GM18873 (cell line): Measurements from ENCODE around the gene GSTK1.

ENCODE experiments used
- ATAC-seq: cut with Tn5 transposase; IDR thresholded peaks from one replicate; pipeline ENCODE4 v1.9.1; 2021; ENCODE audit warnings: mild to moderate bottlenecking, moderate library complexity, moderate number of reproducible peaks; ENCODE audit not compliant: unreplicated experiment, low FRiP score

Gene GSTK1

DNA sequence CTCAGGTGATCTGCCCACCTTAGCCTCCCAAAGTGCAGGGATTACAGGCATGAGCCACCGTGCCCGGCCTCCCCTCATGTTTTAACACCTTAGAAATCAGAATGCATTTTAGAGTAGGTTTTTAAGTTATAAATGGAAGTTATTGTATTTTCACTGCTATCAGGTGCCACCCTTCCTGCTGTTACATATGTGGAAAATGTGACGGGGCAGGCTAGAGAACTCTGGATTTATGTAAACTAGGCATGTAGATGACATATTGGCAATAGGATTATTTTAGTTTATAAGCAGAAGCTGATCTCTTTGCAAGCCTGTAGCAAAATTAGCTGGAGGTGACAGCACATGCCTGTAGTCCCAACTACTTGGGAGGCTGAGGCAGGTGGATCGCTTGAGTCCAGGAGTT is 27.1 kb downstream of the GSTK1 start:
- no peak for ATAC-seq

DNA sequence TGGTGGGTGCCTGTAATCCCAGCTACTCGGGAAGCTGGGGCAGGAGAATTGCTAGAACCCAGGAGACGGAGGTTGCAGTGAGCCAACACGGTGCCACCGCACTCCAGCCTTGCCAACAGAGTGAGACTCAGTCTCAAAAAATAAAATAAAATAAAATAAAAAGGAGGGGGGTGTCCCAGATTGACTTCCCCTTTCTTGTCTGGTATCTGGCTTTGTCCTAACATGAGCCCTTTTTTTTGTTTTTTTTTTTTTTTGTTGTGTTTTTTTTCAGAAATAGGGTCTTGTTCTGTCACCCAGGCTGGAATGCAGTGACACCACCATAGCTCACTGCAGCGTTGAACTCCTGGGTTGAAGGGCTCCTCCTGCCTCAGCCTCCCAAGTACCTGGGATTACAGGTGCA is 29.6 kb downstream of the GSTK1 start:
- ATAC-seq, result no peak

DNA sequence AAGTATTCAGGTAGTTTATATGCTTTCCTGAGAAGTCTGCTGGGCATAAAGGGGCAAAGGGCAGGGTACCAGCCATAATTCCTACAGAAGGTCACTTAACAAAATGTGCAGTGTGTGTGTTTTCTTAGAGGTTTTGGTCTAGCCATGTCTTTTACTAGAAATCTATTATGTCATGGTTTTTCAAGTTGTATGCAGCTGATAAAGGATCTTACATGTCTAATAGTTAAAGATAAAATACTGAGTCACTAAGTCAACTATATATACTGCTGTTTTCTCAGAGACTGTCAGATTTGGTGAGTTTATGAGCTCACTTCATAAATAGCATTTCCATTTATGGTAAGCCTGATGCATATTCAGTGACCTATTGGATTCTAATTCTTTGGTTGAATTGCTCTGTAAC is 32.6 kb downstream of the GSTK1 start:
- ATAC-seq, result no peak

DNA sequence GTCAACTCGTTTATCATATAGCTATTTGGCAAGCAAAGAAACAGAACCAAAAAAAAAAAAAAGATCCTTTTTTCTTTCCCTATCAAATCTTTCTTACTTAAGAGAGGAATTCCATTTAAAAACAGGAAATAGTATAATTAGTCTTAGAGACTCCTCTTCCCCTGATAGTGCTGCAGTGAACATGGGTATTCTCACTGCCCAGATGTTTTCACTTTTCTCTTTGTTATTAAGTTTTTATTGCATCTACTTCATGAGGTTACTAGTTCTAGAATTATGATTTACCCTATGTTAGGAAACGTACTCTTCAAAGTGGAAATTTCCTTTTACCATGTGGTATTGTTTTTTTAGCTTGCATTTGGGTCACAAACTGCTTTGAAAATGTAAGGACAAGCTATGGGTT is 33.4 kb downstream of the GSTK1 start:
- ATAC-seq, result no peak

DNA sequence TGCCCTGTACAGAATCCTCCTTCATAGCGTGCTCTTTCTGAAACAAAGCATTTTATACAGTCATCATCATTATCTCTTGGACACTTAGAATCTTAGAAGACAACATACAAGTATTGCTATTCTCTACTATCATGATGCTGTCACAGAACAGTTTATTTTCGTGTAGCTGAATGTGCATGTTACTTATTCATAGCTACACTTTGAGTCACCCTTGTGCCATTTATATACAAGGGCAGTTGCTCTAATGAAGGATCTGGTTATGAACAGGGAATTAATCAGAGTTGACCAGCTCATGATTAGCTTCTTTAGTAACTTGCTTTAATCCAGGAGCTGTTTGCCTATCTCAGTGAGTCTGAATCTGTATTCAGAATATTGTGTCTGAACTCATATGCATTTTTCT is 36.1 kb downstream of the GSTK1 start:
- ATAC-seq, result no peak

DNA sequence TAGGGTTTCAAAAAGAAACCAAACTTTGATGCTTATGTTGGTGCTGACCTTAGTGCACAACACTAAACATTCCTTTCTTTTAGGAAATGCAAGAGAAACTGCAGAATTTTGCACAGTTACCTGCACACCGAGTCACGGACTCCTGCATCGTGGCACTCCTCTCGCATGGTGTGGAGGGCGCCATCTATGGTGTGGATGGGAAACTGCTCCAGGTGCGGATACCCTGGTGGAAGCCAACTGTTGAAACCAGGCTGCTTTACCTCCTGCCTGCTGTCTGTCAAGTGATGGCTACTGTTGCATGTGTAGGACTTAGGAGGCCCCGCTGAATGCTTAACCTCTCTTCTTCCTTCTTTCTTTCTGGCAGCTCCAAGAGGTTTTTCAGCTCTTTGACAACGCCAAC is 36.6 kb downstream of the GSTK1 start:
- ATAC-seq, result no peak

DNA sequence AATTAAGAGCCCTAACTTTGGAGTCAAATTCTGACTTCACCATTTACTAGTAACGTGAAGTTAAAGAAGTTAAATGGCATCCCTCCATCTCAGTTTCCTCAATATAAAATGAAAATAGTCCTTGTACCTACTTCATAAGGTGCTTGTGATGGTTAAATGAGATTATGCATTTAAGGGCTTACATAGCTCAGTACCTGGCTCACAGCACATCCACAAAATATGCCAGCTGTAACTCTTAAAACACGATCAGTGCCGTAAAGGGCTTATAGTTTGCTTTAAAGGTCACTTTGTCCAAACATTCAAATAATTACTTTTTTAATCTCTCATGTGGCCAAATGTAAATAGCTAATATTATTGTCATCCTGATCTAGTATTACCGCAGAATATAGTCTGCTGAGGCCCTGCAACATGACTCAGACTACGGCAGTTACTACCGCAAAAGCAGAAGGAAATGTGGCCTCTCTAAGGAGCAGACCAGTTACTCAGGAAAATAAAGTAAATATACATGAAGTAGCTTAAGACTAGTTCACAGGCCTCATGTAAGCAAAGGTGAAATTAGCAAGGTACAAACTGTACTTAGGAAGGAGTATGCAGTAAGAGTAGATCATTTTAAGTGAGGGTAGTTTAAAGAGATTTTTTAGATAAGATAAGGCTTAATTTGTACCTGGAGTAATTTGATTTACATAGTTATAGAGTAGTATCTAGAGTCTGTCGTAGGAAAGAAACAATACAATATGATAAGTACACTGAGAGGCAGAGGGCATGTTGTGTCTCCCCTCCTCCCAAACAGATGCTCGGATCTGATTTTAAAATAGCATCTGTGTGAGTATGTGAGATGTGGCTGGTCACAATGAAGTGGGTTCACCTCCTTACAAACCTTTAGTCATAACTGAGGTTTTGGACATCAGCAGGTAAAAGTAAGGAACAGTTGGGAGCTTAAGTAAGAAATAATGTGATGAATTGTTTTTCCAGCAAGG is 38.0 kb downstream of the GSTK1 start:
- ATAC-seq, result no peak

DNA sequence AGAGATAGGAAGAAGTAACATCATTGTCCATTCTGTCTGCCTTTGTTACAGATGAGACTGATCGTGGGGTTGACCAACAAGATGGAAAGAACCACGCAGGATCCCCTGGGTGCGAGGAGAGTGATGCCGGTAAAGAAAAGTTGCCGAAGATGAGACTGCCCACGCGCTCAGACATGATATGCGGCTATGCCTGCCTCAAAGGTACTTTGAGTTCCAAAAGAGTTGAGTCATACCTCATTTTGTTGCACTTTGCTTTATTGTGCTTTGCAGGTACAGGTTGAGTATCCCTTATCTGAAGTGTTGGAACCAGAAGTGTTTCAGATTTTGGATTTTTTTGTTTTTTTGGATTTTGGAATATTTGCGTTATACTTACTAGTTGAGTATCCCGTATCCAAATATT is 40.5 kb downstream of the GSTK1 start:
- ATAC-seq, result no peak

DNA sequence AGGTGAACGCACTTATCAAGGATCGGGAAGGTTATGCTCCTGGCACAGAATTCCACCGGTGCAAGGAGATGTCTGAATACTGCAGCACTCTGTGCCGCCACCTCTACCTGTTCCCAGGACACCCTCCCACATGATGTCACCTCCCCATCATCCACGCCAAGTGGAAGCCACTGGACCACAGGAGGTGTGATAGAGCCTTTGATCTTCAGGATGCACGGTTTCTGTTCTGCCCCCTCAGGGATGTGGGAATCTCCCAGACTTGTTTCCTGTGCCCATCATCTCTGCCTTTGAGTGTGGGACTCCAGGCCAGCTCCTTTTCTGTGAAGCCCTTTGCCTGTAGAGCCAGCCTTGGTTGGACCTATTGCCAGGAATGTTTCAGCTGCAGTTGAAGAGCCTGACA is 41.7 kb downstream of the GSTK1 start:
- ATAC-seq, result no peak

DNA sequence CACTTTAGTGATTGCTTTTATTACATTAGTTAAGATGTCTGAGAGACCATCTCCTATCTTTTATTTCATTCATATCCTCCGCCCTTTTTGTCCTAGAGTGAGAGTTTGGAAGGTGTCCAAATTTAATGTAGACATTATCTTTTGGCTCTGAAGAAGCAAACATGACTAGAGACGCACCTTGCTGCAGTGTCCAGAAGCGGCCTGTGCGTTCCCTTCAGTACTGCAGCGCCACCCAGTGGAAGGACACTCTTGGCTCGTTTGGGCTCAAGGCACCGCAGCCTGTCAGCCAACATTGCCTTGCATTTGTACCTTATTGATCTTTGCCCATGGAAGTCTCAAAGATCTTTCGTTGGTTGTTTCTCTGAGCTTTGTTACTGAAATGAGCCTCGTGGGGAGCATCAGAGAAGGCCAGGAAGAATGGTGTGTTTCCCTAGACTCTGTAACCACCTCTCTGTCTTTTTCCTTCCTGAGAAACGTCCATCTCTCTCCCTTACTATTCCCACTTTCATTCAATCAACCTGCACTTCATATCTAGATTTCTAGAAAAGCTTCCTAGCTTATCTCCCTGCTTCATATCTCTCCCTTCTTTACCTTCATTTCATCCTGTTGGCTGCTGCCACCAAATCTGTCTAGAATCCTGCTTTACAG is 42.3 kb downstream of the GSTK1 start:
- ATAC-seq, result no peak

DNA sequence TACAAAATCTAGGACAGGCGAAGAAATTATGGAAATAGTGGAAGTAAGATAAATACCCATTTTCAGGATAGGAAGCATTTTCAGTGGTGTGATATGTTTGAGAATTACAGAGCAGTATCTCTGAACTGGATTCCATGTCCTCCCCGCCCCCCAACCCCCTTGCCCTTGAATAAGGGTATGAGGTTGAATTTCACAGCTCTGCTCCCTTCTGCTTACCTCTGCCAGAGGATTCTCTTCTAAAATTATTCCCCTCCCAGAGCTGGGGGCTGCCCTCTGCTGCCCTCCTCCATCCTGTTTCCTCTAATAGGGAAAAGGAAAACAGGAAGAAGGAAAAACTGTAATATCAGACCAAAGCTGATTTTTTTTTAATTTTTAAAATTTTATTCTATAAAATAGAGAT is 45.4 kb downstream of the GSTK1 start:
- no peak for ATAC-seq

DNA sequence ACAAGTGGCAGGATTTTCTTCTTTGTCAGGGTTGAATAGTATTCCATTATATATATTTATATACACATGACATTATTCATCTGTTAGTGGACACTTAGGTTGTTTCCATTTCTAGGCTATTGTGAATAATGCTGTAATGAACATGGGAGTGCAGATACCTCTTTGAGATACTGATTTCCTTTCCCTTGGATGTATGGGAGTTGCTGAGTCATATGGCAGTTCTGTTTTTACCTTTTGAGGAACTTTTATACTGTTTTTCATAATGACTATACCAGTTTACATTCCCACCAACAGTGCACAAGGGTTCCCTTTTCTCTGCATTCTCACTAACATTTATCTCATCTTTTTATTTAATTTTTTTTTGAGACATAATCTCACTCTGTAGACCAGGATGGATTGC is 50.9 kb downstream of the GSTK1 start:
- no peak for ATAC-seq

DNA sequence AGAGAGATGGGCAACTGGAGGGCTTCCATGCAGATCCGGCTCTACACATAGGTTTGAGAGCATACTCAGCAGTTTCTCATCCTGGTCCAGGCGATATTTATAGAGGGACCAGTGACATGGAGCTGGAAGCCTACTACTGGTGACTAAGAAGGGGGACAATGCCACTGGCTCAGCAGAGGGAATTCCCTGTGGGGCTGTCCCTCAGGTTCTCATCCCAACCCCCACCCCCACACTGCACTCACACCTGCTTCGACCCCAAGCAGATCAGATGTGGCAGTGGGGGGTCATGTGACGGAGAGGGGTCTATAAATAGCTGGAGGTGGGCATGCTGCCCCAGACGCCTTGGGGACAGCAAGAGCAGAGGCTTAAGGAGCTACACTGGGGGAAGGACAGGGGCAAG is 52.5 kb downstream of the GSTK1 start, which contains the start of gene CLCN1:
Gene CLCN1 (plus strand): TSS at position 336 of the 400 bp plus-strand sequence. CDS start 102 bp downstream, outside the sequence.
- no peak for ATAC-seq

DNA sequence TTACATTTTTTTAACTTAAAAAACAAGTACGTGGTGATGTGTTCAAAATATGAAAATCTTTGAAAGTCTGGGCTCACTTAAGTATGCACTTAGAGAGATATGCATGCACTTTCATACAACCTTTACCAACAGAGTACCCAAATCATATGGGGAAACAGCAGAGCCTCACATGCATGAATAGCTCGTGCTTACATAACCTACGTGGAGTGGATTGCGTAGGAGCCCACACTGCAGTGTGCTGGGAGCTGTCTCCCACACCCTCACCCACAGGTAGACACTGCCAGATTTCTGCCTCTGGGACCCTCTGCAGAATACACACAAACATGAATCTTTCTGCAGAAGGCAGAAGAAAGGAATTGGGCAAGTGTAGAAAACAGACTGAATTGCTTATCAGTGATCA is 53.3 kb downstream of the GSTK1 start:
- no peak for ATAC-seq

DNA sequence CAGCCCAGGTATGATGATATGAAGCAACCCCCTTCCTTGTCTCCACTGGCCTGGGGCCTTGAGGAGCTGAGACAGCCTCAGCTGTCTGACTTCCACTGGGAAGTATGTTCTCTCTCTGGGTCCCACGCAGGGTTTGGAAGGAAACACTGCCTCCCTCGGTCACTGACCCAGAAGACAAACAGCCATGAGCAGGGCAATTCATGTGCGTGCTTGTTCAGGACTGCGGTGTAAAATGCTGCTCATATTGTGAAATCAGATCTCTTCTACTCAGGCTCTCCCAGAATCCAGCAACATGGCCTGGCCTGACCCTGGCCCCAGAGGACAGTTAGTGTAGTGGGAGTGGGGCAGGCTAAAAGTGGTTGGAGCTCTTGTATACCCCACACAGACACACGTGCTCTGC is 55.4 kb downstream of the GSTK1 start:
- ATAC-seq, result no peak
